GM19467 (cell line): ENCODE results near the gene TRPM2.
"Not testable (repeated sequence)": the region's sequence is repeated elsewhere in the genome, so short reads cannot be mapped to it uniquely, and the experiment has no call there.

Experiments used
- ATAC-seq: cut with Tn5 transposase; IDR thresholded peaks from one replicate; pipeline ENCODE4 v1.9.1; 2021; ENCODE audit warnings: mild to moderate bottlenecking, moderate library complexity; ENCODE audit not compliant: unreplicated experiment

The TRPM2 gene

DNA sequence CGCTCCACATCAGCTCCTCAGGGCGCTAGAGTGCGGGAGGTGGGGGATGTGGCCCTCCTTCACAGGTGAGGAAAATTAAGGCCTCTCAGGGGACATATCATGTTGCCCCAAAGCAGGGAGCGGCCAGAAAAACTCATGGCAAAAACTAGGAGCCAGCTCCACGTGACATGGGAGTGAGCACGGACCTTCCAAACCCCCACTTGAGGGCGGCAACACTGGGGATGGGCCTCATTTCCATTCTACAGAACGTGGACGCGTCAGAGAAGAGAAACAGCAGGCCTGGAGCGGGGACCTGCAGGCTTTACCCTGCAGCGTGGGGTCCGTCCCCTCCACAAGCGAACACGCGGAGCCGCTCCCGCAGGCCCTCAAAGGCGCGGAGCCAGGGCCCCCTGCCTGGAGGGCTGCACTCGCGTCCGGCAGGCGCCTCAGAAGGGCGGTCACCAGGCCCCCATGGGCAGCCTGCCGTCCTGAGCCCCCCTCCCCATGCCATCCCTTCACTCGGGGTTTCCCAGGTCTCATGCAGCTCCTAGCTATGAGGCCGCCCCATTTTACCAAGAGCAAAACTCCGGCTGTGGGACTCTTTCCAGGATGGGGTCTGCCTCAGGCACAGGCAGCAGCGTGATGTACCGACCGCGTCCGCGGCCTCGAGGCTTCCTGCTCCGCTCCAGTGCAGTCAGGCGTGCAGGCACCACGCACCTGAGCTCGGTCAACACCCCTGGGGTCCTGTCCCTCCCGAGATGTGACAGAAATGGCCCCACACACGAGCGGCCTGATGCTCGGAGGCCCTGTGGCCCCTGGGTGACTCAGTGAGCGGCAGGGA, 19.7 kb upstream of the TRPM2 start:
- no peak for ATAC-seq

DNA sequence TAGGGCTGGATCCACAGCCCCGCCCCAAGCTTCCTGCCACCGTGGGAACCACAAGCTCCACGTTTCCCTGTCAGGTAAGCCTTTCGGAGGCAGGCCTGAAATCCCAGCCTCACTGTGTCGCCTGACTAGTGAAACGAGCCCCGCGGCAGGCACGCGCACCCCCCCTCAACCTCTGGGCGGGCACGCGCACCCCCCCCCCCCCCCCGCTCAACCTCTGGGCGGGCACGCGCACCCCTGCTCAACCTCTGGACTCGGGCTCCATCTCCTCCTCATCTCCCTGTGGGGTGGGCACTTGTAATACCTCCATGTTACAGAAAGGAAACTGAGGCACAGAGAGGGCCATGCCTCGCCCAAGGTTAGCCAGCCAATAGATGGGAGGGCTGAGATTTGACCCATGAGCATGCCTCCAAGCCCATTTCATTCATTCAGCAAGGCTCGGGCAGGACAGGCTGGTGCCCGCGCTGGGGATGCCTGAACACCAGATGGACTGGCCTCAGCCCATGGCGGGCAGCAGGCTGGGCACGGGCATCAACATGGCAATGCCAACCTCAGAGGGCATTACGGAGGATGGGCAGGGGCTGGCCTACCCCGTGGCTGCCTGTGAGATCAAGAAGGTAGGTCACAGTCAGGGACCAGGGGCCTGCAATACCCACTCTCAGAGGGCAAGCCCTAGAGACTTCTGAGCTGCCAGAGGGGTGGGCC, 18.9 kb upstream of the TRPM2 start:
- no peak for ATAC-seq

DNA sequence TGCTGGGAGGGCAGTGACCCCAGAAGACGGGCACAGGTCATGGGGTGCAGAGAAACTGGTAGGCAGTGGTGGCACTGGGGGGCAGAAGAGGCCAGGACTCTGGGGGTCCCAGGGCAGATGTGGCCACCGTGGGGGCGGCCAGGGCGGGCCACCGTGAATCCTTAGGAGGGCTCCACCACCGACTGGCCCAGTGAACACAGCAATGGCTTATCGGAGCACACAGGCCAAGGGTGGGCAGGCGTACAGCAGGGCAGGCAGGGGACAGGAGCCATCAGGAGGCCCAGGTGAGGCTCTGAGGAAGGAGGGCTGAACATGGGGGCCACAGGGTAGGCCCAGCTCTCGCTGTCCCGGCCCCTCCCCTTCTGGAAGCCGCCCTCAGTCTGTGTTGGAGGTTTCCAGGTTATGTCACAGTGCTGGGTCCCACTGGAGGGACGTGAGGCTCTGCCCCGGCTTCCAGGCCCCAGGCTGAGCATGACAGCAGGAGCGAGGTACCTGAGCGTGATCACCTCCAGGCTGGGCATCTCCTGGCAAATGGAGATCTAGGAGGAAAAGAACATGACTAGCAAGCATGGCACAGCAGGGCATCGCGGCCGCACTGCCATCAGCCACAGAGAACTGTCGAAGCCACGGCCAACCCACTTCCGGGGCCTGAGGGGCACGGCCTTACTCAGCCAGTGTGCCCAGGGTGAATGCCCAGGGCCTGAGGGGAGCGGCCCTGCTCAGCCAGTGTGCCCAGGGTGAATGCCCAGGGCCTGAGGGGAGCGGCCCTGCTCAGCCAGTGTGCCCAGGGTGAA, 18.0 kb upstream of the TRPM2 start:
- ATAC-seq = no peak

DNA sequence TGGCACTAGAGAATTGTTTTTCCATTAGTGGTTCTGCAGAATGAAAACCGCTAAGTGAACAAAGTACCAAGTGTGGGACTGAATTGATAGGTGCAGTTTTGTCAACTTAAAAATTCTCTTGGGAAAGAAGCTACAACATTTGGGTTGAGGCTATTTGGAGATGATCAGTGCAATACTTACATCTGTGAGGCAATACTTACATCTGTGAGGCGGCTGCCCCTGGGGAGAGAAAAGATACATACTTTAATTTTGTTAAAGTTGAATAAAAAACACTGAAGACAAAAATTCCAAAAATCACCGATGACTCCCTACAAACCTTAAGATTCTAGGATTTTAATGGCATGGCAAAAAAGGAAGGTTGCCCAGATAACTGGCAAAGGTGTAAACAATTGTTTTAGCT, 16.0 kb upstream of the TRPM2 start:
- ATAC-seq = no peak

DNA sequence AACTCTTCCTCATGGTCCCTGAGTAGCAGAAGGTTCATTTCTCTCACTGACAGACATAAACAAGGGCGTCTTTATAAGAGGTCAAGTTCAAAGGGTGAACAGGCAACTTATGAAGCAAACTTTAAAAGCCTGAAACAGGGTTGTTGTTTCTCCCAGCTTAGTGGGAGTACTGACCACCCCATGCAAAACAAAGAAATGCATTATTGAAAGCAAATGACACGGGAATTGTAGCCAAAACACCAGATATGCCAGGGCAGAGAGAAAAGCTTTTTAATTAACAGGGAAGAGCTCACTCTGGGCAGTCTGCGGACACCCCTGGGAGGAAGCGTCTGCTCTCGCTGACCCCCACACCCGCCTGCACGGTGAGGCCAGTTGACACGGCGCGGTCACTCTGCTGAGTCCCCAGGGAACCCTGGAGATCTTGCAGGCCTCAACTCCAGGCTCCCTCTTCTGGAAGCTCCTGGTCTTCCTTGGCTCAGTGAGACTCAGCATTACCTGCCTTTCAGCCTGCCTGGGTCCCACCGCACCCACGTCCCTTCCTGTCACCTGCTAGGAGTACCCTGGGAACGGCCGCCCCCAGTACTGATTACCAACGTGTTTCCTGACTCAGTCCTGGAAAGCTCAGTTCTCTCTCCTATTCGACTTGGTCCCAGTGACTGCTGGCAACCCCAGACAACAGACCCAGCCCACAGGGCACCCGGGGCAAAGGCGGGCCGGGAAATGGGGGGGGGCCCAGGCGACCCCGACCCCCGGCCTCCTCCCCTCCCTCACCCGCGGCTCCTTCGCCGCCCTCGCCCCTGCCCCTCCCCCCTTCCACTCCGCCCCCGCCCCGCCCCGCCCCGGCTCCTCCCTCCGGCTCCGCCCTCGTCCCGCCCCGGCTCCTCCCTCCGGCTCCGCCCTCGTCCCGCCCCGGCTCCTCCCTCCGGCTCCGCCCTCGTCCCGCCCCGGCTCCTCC, 15.2 kb upstream of the TRPM2 start:
- no peak for ATAC-seq

DNA sequence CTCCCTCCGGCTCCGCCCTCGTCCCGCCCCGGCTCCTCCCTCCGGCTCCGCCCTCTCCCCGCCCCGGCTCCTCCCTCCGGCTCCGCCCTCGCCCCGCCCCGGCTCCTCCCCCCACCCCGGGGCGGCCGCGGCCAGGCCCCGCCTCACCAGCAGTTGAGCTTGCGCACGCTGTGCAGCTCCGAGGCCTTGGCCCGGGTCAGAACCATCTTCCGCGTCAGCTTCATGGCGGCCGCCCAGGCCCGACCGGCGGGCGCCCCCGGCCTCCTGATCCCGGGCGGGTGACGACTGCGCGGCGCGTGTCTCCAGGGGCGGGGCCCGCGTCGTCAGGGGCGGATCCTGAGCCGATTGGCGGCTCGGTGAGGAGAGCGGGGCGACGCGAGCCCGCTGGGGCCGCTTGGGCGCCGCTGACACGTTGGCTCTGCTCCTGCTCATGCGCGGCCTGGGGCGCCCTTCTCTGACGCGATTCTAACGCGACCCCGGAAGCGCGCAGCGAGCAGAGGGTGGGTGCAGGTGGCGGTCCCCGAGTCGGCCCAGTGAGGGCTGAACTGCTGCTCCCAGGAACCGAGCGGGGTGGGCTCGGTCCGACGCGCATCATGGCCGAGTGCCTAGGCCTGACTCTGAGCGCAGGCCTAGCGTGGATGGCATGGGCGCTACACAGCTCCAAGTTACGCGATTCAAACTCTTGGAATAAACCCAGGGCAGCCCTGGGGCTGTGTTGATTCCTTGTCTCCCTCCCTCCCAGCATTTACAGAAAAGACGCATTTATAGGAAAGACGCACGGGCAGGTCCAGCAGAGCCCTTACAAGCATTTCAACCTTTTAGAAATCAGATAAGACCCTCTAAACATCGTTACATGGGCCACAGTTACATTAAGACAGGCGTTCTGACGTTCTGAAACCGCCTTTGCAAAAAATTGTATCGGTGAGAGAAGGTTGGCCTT, 14.2 kb upstream of the TRPM2 start, which contains the start of gene CFAP410:
CFAP410 (minus strand) TSS at position 420 of the 940 bp plus-strand sequence; CDS start at position 224, 196 bp downstream.
- peak; percentile 85 for ATAC-seq

DNA sequence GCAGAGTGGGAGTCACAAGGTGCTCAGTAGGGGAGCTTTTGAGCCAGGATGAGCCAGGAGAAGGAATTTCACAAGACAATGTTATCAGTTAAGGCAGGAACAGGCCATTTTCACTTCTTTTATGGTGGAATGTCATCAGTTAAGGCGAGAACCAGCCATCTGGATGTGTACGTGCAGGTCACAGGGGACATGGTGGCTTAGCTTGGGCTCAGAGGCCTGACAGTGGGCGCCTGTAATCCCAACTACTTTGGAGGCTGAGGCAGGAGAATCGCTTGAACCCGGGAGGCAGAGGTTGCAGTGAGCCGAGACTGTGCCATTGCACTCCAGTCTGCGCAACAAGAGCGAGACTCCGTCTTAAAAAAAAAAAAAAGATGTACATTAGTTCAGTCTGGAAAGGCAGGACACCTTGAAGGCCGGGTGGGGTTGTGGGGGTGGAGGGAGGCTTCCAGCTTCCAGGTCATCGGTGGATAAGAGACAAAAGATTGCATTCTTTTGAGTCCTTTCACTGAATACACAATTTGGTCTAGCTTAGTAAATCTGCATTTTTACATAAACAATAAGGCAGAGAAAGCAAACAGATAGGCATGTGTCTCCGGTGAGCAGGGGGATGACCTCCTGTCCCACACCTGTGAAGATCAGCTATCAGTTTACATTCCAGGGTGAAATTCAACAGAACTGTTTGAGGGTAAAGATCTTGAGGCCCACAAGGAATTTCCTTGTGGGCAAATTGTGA, 11.5 kb upstream of the TRPM2 start:
- ATAC-seq = not testable (repeated sequence)

DNA sequence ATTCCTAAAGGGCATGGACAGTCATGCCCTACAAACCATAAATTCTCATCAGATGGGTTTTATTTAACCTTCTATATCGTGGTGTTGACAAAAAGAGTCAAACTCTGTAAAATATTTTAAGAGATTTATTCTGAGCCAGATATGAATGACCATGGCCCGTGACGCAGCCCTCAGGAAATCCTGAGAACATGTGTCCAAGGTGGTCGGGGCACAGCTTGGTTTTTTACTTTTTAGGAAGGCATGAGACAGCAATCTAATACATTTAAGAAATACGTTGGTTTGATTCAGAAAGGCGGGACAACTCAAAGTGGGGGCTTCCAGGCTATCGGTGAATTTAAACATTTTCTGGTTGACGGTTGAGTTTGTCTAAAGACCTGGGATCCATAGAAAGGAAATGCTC, 10.4 kb upstream of the TRPM2 start:
- ATAC-seq = not testable (repeated sequence)

DNA sequence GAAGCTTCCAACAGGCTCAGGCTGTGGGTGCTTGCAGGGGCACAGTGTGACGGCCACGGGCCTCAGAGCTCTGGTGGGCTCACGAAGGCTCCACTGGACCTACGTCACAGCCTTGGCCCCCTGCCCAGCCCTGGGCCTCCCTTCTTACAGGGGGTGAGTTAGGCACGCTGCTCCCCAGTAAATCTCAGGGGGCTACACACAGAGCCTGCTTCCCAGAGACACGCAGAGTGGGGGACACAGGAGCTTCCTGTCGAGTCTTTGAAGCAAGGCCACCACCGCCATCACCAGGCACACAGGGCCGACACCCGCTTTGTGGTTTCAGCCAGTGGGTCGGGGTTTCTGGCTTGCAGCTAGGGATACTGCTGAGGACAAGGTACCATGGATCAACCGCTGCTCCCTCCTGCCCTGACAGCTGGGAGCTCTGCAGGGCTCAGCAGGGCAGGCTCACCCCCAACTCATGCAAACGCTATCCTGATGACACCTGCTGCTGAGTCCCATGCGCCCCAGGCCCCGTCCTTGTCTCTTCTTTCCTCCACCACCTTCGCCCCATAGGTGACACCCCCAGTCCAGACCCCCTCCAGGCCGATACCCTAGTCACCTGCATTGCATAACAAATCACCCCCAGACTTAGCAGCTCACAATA, 8.8 kb upstream of the TRPM2 start:
- no peak for ATAC-seq

DNA sequence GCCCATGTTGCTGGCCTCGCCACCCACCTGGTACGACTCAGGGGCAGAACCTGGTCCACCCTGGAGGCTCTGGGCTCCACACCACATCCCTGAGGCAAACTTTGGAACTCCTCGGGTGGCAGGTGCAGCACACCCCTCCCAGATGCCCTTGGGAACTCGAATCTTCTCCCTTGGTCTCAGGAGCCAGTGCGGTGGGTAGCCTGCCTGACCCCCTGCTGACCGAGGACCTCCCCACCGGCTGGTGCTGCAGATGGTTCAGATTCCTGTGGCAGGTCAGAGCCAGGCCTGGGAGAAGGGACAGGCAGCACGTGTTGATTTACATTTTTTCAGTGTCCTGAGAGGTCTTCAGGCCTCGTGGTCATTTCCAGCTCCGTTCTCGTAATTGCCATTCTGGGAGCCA, 7.9 kb upstream of the TRPM2 start:
- no peak for ATAC-seq

DNA sequence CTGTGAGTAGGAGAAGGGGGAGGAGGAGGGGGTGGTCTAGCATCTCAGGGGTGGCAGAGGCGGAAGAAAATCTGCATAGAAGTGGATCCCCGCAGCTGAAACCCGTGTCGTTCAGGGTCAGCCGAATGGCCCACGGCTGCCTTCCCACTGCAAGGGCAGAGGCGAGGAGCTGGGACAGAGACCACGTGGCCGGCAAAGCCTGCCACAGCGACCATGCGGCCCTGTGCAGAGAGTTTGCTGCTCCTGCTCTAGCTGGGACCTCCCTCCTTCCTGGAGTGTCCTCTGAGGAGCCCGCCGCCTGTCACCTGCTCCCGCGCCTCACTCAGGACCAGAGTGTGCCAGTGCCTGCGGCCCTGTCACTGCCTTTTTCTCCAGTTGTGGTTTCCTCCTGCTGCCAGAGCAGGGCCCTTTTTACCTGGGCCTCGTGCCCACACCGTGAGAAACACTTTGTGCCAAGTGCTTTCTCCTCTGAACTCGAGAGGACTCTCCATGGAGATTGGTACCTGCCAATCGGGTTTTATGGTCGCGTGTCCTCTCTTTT, 5.4 kb upstream of the TRPM2 start:
- no peak for ATAC-seq

DNA sequence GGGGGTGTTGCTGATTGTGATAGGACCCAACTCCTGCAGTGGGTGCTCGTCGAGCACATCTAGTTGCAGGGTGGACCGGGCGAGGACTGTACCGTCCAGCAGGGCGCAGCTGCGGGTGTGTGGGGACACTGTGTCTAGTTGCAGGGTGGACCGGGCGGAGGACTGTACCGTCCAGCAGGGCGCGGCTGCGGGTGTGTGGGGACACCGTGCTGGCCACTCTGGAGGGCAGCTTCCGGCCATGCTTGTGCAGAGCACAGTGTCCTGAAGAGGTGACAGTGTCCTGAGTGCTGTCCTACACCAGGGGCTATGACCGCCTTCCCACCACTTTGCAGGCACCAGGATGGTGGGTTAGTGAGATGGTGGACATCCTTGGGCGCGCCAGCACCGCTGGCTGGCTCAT, 4.6 kb upstream of the TRPM2 start:
- no peak for ATAC-seq

DNA sequence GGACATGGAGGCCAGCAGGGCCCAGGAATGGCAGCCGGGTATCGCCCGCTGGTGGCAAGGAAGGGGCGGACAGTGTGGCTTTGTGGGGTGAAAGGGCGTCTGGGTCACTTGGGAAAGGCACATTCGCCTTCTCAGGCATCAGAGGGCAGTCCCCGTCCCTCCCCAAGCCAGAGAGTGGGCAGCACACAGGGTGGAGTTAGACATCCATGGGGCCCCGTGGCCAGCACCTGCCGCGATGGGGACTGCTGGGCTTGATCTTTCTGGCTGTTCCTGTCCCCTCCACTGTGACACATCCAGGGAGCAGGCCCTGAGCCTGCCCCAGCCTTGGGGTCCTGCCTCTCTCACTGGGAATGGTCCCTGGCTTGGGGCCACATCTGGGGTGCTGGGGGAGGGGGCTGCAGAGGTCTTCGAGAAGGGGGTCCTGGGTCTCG, 4.0 kb upstream of the TRPM2 start:
- no peak for ATAC-seq

DNA sequence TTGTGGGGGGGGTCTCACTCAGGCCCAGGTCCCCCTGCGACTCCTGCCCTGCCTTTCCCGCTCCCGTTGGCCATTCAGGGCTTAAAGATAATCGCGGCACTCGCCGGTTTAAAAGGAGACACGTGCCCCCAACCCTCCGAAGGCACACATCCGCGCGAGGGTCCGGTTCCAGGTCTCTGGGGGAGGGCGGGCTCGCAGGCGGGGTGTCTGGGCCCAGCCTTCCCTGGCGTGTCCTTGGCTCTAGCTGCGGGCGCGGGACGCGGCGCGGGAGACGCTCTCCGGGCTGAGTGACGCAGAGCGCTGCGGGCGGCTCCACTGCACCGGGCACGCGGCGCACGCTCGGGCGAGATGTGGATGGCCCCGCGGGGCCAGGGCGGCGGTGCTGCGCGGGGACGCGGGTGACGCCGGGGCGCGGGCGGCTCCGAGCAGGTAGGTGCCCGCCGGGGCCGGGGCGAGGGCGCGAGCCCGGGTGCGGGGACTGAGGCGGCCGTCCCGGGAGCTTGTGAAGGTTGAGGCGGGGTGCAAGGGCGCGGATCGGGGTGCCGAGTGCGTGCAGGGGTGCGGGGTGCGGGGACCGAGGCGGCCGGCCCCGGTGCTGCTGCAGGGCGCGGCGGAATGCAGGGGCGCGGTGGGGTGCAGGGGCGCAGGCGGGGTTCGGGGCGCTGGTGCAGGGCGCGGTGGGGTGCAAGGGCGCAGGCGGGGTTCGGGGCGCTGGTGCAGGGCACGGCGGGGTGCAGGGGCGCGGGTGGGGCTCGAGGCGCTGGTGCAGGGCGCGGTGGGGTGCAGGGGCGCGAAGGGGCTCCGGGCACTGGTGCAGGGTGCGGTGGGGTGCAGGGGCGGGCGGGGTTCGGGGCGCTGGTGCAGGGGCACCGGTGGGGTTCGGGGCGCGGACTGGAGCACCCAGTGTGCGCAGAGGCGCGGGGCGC, 3.3 kb upstream of the TRPM2 start:
- no peak for ATAC-seq

DNA sequence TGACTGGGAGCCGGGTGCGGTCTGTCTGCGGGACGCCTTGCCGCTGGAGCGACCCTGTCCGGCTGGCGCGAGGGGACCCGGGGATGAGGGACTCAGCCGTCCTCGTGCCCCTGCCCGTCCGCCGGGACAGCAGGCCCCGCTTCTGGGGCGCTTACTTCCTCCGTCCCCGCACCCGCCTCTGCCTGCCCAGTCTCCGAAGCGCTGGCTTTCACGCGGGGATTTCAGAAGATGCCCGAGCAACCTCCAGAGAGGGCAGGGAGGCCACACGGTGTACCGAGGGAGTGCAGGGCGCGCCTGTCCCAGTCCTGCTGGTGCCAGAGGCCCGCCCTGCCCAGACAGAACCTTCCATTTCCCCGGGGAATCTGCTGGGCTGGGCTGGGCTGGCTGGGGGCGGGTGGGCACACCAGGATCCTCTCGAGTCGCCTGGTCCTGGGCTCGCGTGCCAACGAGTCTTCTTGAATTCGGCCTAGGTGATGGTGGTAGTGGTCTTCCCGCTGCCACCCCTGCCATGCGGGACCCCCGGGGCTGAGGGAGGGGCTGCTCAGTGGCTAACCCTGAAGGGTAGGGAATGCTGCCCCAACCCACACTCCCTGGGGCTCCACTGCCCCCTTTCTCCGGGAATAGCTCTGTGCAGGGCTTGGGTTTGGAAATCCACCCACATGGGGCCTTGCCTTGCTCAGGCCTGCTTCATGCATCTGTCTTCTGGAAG, 2.5 kb upstream of the TRPM2 start:
- no peak for ATAC-seq
